ENCODE results near the gene PATJ.
"Not testable (repeated sequence)": the region's sequence is repeated elsewhere in the genome, so short reads cannot be mapped to it uniquely, and the experiment has no call there.

PATJ gene

GRCh38 chr1:61743716-61744580, 1.7 kb downstream of the PATJ start:
- no peak for DNase-seq

DNA sequence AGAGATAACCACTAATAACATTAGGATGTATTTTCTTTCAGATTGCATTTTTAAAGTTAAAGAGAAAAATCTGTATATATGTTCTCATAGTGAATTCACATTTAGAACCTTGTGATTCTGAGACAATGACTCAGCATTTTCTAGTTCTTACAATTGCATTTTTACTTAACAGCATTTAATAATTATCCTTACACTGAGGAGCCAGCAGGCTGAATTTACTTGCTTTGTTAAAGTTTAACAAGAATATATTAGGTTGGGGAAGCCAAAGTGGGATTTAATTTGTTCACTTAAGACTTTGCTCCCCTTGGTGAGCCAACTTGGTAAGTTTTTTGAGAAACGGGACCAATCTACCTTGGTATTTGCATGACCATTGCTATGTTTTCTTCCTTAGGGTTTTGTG, 4.5 kb downstream of the PATJ start:
- DNase-seq, result peak; percentile 2

DNA sequence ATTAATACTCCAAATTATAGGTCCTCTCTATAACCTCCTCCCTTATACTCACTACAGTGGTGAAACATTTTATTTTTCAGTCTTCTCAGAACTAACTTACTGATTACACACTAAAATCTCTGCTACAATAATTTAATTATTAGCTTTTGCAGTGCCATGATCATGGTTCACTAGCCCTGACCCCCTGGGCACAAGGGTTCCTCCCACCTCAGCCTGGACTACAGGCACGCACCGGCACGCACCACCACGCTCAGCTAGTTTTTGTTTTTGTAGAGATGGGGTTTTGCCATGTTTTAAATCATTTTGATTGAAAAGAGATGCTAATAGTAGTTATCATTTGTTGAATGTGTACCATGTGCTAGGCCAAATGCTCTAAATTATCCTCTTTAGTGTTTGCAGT, 6.3 kb downstream of the PATJ start:
- DNase-seq, result no peak

GRCh38 chr1:61749574-61749973, 7.3 kb downstream of the PATJ start:
- no peak for DNase-seq

- DNase-seq, result peak; percentile 70
Measured at GRCh38 chr1:61752921-61753389, 10.7 kb downstream of the PATJ start.

DNA sequence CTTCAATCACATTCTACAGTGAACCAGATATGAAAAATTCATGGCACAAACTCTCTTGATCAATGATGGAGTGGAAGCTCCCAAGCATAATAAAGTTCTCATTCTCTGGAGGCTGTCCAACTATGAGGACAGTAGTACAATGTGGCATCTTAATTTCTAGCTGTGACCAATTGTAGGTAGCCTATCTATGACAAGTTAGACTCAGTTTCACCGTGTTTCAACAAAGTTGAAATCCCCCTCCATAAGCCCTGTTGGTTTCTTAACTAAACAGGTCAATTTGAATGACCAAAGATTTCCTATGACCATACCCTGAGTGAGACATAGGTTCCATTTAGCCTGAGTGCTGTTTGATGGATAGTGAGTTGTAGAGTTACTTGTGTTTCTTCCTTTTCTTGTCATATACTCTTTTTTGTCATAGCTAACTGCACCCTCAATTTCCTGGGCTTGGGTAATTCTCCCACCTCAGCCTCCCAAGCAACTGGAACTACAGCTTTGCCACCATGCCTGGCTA, 11.8 kb downstream of the PATJ start:
- DNase-seq, result no peak

- peak; percentile 63 for DNase-seq
Measured at GRCh38 chr1:61754545-61754944, 12.3 kb downstream of the PATJ start.

GRCh38 chr1:61756773-61757172, 14.5 kb downstream of the PATJ start:
- DNase-seq, result no peak

GRCh38 chr1:61757950-61758349, 15.7 kb downstream of the PATJ start:
- DNase-seq, result no peak

DNA sequence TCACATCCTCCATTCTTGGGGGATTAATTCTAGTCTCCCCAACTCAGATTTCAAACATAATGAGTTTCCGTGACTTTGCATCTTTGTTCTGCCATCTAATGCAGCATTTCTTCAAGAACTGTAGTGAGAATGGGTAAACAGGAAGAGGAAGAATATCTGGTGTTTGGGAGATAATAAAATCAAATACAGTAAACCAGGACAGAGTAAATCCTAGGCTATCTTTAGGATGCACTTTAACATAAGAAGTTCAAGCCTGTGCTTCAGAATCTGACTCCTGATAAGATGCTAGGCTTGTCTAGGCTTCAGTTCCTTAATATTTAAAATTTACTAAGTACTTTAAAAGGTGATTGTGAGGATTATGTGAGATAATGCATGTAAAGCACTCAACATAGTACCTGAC, 27.9 kb downstream of the PATJ start:
- no peak for DNase-seq

DNA sequence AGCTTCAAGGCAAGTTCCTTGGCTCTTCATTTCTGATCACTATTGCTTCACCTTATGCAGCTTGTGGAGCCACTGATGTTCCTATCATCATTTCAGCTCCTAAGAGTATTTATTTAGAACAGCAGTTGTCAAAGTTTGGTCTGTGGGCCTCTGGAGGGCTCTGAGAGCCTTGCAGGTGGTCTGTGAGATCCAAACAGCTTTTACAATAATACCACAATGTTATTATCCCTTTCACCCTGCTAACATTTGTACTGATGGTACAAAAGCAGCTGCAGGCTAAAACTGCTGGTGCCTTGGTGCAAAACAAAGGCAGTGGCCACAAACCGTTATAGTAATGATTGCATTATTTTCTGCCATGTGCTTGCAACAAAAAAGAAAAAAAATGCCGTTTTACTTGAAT, 33.8 kb downstream of the PATJ start:
- no peak for DNase-seq

DNA sequence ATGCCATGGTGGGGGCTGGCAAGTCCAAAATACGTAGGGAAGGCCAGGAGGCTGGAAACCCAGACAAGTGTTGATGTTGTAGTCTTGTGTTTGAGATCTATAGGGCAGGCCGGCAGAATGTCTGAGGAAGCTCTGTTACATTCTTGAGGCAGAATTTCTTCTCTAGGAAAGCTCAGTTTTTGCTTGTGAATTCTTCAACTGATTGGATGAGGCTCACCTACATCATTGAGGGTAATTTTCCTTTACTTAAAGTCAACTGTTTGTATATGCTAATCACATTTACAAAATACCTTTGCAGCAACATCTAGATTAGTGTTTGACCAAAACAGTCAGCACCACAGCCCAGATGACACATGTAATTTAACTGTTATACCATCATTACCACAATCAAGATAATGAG, 37.0 kb downstream of the PATJ start:
- no peak for DNase-seq

- no peak for DNase-seq
Measured at GRCh38 chr1:61781151-61781550, 38.9 kb downstream of the PATJ start.

DNA sequence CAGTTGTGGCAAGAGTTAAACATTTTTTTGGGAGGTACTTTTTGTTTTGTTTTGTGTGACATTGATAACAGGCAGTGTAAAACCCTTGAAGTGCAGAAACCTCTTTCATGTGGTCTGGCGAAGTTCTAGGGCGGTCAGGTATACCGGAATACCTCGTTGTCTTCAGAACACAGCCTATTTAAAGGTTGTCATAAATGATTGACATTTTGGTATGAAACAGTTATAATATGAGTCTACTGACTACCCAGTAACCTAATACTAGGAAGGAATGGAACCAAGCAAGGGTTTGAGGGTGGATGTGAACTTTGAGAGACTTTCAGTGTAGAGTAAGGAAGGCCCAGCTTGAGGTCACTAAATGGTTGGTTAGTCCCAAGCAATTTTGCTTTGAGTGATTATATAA, 40.5 kb downstream of the PATJ start:
- DNase-seq, result no peak

DNA sequence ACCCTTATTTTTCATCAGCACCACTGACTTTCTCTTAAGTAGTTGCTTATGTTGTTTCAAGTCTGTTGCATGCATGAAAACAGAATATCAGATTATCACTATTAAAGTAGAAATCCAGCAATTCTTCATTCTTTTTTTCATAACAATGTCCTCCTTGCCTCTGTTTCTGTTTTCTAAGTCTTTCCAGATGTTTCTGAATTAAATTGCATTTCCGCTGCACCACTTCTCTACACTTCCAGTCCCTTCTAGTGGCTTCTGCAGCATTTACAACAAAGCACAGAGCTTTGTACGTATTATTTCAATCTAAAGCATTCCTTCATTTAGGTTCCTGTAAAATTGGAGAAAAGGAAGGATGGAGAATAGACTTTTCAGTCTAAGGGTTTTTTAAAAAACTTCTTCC, 42.4 kb downstream of the PATJ start:
- DNase-seq, result no peak

DNA sequence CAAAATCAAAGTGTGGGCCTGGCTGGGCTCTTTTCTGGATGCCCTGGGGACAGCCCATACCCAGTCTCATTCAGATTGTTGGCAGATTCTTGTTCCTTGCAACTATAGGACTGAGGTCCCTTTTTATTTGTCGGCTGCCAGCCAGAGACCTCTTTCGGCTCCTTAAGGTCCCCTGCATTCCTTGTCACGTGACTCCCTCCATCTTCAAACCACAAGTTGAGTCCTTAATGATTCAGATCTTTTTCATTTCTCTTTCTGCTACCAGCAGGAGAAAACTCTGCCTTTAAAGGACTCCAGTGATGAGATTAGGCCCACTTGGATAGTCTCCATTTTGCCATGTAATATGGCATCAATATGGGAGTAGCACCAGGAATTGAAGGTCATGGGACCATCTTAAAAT, 48.6 kb downstream of the PATJ start:
- DNase-seq, result no peak

- no peak for DNase-seq
Measured at GRCh38 chr1:61797045-61797755, 54.9 kb downstream of the PATJ start.

- DNase-seq, result not testable (repeated sequence)
Measured at GRCh38 chr1:61801047-61801446, 58.8 kb downstream of the PATJ start.

- no peak for DNase-seq
Measured at GRCh38 chr1:61807606-61808140, 65.4 kb downstream of the PATJ start.

DNA sequence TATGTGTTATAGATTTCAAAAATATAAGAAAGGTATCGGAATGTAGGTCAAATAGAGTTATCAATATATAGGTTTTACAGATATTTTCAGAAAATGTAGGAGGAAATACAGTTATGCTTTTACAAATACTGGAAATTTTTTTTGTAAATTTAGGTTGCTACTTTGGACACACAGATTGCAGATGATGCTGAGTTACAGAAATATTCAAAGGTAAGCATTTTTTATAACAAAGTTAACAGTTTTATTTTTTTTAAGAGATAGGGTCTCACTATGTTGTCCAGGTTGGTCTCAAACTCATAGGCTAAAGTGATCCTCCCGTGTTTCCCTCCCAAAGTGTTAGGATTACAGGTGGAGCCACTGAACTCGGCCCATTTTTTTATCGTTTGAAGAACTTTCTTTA, 66.0 kb downstream of the PATJ start:
- no peak for DNase-seq

- DNase-seq, result no peak
Measured at GRCh38 chr1:61808968-61809367, 66.7 kb downstream of the PATJ start.

- DNase-seq, result no peak
Measured at GRCh38 chr1:61812916-61813315, 70.6 kb downstream of the PATJ start.

DNA sequence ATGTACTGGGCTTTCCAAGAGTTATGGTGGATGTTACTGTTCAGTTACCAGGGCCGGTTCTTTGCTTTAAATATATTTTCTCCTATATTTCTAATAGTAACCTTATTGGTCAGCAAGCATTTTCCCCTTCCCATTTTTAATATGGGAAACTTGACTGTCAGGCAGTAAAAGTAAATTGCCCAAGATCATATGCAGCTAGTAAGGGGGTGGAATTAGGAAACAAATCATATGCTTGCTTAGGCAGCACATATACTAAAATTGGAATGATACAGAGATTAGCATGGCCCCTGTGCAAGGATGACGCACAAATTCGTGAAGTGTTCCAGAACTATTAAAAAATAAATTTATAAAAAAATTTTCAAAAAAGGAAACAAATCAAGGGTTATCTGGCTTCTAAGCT, 73.9 kb downstream of the PATJ start:
- no peak for DNase-seq

DNA sequence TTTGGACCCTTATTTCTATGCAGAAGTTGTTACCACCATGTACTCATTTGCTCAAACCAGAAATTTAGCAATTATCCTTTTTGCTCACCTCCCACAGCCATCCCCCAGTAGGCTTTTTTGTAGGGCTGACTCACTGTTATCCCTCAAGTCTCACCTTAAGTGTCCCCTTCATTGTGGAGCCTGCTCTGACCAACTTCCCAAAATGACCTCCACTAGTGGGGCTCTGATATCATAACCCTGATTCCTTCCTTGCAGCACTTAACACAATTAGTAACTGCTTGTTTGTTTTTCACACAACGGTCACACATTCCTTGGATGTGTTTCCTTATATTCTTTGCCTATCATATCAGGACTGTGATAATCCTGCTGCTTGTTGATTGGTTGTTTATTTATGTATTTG, 76.7 kb downstream of the PATJ start:
- no peak for DNase-seq
